Measurements from ENCODE around the gene CHPF. TPM values are rescaled to one million over a fixed set of nuclear protein-coding genes. Genes with fewer than 3 reads are reported as not detected.

Gene CHPF
- total RNA-seq, 1 donor from 2014 or later: 285 TPM

DNA sequence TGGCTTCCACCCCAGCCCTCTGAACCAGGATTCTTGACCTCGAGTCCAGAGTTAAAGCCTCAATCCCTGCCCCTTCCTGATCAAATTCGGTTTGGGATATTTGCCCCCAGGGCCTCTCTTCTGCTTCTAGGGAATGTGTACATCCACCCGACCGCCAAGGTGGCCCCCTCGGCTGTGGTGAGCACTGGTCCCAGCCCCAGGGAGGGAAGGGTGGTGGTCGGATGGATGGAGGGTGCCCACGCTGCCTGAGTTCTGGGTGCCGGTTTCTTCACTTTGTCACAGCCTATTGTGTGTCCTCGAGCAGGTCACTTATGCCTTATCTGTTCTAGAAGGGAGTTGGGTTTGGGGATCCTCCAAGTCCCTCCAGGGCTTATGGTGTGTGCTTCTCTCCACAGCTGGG lies 38.0 kb downstream of the CHPF start:
- TF ChIP-seq, protein P1, sequence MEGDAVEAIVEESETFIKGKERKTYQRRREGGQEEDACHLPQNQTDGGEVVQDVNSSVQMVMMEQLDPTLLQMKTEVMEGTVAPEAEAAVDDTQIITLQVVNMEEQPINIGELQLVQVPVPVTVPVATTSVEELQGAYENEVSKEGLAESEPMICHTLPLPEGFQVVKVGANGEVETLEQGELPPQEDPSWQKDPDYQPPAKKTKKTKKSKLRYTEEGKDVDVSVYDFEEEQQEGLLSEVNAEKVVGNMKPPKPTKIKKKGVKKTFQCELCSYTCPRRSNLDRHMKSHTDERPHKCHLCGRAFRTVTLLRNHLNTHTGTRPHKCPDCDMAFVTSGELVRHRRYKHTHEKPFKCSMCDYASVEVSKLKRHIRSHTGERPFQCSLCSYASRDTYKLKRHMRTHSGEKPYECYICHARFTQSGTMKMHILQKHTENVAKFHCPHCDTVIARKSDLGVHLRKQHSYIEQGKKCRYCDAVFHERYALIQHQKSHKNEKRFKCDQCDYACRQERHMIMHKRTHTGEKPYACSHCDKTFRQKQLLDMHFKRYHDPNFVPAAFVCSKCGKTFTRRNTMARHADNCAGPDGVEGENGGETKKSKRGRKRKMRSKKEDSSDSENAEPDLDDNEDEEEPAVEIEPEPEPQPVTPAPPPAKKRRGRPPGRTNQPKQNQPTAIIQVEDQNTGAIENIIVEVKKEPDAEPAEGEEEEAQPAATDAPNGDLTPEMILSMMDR (IDR thresholded peaks at IDR 0.05; ENCODE audit: insufficient read depth, low read length, poor library complexity, severe bottlenecking): no peak
- H3K36me3 ChIP-seq (ENCODE audit: control insufficient read depth, insufficient read depth, low read length): peaks cover 4% of the 10 kb centered on the region
- DNase-seq (ENCODE audit: low read depth): no peak
- no peak overlapping the region for H3K4me3 ChIP-seq (ENCODE audit: low read depth, low read length)
- H3K27me3 ChIP-seq (ENCODE audit: control insufficient read depth, insufficient read depth, low read length): peaks cover 14% of the 10 kb centered on the region

DNA sequence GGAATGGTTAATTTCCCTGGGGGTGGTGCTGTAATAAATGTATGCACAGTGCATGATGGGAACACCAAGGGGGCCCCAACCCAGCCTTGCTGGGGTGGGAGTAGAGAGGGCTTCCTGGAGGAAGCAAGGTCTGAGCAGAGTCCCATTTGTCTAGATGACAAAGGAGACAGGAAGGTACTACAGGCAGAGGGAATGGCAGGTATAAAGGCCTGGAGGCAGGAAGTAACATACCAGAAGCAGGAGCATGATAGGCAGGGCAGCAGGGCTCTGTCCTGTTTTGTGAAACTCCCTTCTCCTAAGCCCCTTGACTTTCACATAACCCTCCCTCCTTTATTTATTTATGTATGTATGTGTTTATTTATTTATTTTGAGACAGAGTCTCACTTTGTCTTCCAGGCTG lies 41.0 kb downstream of the CHPF start:
- TF ChIP-seq, protein P1 (IDR thresholded peaks at IDR 0.05; ENCODE audit: insufficient read depth, low read length, poor library complexity, severe bottlenecking): no peak
- Histone ChIP-seq H3K36me3 (ENCODE audit: control insufficient read depth, insufficient read depth, low read length) (peaks cover 4% of the 10 kb centered on the region), H3K4me3 (ENCODE audit: low read depth, low read length) (no peak overlapping the region), H3K27me3 (ENCODE audit: control insufficient read depth, insufficient read depth, low read length) (peaks cover 6% of the 10 kb centered on the region)
- DNase-seq (ENCODE audit: low read depth): no peak

GRCh38 chr2:219501849-219502248 lies 41.8 kb downstream of the CHPF start:
- no peak overlapping the region for H3K4me3 ChIP-seq (ENCODE audit: low read depth, low read length)
- TF ChIP-seq, protein P1 (IDR thresholded peaks at IDR 0.05; ENCODE audit: insufficient read depth, low read length, poor library complexity, severe bottlenecking): no peak
- H3K27me3 ChIP-seq (ENCODE audit: control insufficient read depth, insufficient read depth, low read length): peaks cover 13% of the 10 kb centered on the region
- H3K36me3 ChIP-seq (ENCODE audit: control insufficient read depth, insufficient read depth, low read length): peaks cover 4% of the 10 kb centered on the region
- DNase-seq (ENCODE audit: low read depth): no peak

DNA sequence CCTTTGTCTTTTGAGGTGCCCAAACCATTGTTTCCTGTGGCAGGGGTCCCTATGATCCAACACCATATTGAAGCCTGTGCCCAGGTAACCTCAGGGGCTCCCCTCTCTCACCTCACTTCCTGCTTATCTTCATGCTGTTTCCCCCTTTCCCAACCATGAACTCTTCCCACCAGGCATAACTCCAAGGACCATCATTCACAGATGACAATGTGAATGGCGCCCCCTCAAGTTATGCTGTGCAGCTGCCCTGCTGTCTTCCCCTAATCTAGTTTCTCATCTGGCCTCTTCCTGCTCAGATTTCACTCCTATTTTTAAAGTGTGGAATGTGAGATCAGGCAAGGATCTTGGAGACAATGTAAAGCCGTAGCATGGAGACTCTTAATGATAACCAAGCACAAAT lies 43.5 kb downstream of the CHPF start:
- Histone ChIP-seq H3K27me3 (ENCODE audit: control insufficient read depth, insufficient read depth, low read length) (peaks cover 30% of the 10 kb centered on the region), H3K36me3 (ENCODE audit: control insufficient read depth, insufficient read depth, low read length) (peaks cover 3% of the 10 kb centered on the region), H3K4me3 (ENCODE audit: low read depth, low read length) (no peak overlapping the region)
- TF ChIP-seq, protein P1 (IDR thresholded peaks at IDR 0.05; ENCODE audit: insufficient read depth, low read length, poor library complexity, severe bottlenecking): peak; percentile 34
- no peak for DNase-seq (ENCODE audit: low read depth)

DNA sequence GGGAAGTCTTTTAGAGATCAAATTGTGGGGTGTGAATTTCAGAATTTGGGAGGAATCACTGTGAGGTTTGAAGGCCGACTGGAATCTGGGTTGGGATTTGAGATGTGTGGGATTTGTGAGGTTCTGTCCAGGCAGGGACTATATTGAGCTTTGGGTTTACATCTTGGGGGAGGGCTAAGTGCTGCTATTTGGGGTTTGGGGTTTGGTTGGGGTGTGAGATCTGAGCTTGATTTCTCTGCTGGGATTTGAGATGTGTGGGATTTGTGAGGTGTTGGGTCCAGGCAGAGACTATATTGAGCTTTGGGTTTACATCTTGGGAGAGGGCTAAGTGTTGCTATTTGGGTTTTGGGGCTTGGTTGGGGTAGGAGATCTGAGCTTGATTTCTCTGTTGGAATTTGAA lies 44.1 kb downstream of the CHPF start:
- peaks cover 3% of the 10 kb centered on the region for H3K36me3 ChIP-seq (ENCODE audit: control insufficient read depth, insufficient read depth, low read length)
- peaks cover 36% of the 10 kb centered on the region for H3K27me3 ChIP-seq (ENCODE audit: control insufficient read depth, insufficient read depth, low read length)
- TF ChIP-seq, protein P1 (IDR thresholded peaks at IDR 0.05; ENCODE audit: insufficient read depth, low read length, poor library complexity, severe bottlenecking): no peak
- peak overlapping the region; percentile 82 for H3K4me3 ChIP-seq (ENCODE audit: low read depth, low read length)
- DNase-seq (ENCODE audit: low read depth): no peak

GRCh38 chr2:219499058-219499307 lies 44.6 kb downstream of the CHPF start:
- Histone ChIP-seq H3K4me3 (ENCODE audit: low read depth, low read length) (peak overlapping the region; percentile 82), H3K27me3 (ENCODE audit: control insufficient read depth, insufficient read depth, low read length) (peaks cover 41% of the 10 kb centered on the region), H3K36me3 (ENCODE audit: control insufficient read depth, insufficient read depth, low read length) (peaks cover 3% of the 10 kb centered on the region)
- no peak for DNase-seq (ENCODE audit: low read depth)
- TF ChIP-seq, protein P1 (IDR thresholded peaks at IDR 0.05; ENCODE audit: insufficient read depth, low read length, poor library complexity, severe bottlenecking): no peak
